ENCODE measurements around the gene DYNC2H1. TPM values are rescaled to one million over a fixed set of nuclear protein-coding genes. Genes with fewer than 3 reads are reported as not detected.

DYNC2H1 gene
- polyA plus RNA-seq, 2 donors, result 4.5 to 6.0 TPM

- no peaks in the 10 kb centered on the region for H3K4me1 ChIP-seq (ENCODE audit: control insufficient read depth in 2 of 2, insufficient read depth in 2 of 2, low read length in 1 of 2)
- H3K9me3 ChIP-seq (ENCODE audit: control insufficient read depth in 2 of 2, insufficient read depth in 1 of 2, low read depth in 1 of 2, low read length in 1 of 2), result no peaks in the 10 kb centered on the region
- no peaks in the 10 kb centered on the region for H3K36me3 ChIP-seq (ENCODE audit: control insufficient read depth in 2 of 2, insufficient read depth in 2 of 2, low read length in 1 of 2)
- H3K27ac ChIP-seq (ENCODE audit: low read depth in 2 of 2, low read length in 1 of 2), result no peak overlapping the region
- H3K4me3 ChIP-seq (ENCODE audit: low read depth in 1 of 2, low read length in 2 of 2), result no peak overlapping the region
- 45 to 56% methylated on average over 1 of the region's 1 CpG for WGBS, 2 donors
- H3K27me3 ChIP-seq (ENCODE audit: control insufficient read depth in 1 of 2, insufficient read depth in 2 of 2, low read length in 2 of 2), result no peaks in the 10 kb centered on the region
Measured at GRCh38 chr11:103340956-103341355, 231.7 kb downstream of the DYNC2H1 start.

GRCh38 chr11:103344886-103345285 is 235.7 kb downstream of the DYNC2H1 start:
- Histone ChIP-seq H3K27me3 (ENCODE audit: control insufficient read depth in 1 of 2, insufficient read depth in 2 of 2, low read length in 2 of 2) (no peaks in the 10 kb centered on the region), H3K4me3 (ENCODE audit: low read depth in 1 of 2, low read length in 2 of 2) (no peak overlapping the region), H3K27ac (ENCODE audit: low read depth in 2 of 2, low read length in 1 of 2) (no peak overlapping the region), H3K4me1 (ENCODE audit: control insufficient read depth in 2 of 2, insufficient read depth in 2 of 2, low read length in 1 of 2) (no peaks in the 10 kb centered on the region), H3K36me3 (ENCODE audit: control insufficient read depth in 2 of 2, insufficient read depth in 2 of 2, low read length in 1 of 2) (no peaks in the 10 kb centered on the region), H3K9me3 (ENCODE audit: control insufficient read depth in 2 of 2, insufficient read depth in 1 of 2, low read depth in 1 of 2, low read length in 1 of 2) (no peaks in the 10 kb centered on the region)
- WGBS, 2 donors, result 59 to 65% methylated on average over 4 of the region's 4 CpGs

GRCh38 chr11:103349595-103349994 is 240.4 kb downstream of the DYNC2H1 start:
- 86 to 91% methylated on average over 2 of the region's 2 CpGs for WGBS, 2 donors
- no peaks in the 10 kb centered on the region for H3K27me3 ChIP-seq (ENCODE audit: control insufficient read depth in 1 of 2, insufficient read depth in 2 of 2, low read length in 2 of 2)
- H3K9me3 ChIP-seq (ENCODE audit: control insufficient read depth in 2 of 2, insufficient read depth in 1 of 2, low read depth in 1 of 2, low read length in 1 of 2), result no peaks in the 10 kb centered on the region
- no peaks in the 10 kb centered on the region for H3K4me1 ChIP-seq (ENCODE audit: control insufficient read depth in 2 of 2, insufficient read depth in 2 of 2, low read length in 1 of 2)
- H3K27ac ChIP-seq (ENCODE audit: low read depth in 2 of 2, low read length in 1 of 2), result no peak overlapping the region
- H3K36me3 ChIP-seq (ENCODE audit: control insufficient read depth in 2 of 2, insufficient read depth in 2 of 2, low read length in 1 of 2), result no peaks in the 10 kb centered on the region
- H3K4me3 ChIP-seq (ENCODE audit: low read depth in 1 of 2, low read length in 2 of 2), result no peak overlapping the region

- no peak overlapping the region for H3K4me3 ChIP-seq (ENCODE audit: low read depth in 1 of 2, low read length in 2 of 2)
- no peaks in the 10 kb centered on the region for H3K4me1 ChIP-seq (ENCODE audit: control insufficient read depth in 2 of 2, insufficient read depth in 2 of 2, low read length in 1 of 2)
- H3K36me3 ChIP-seq (ENCODE audit: control insufficient read depth in 2 of 2, insufficient read depth in 2 of 2, low read length in 1 of 2), result no peaks in the 10 kb centered on the region
- no peak overlapping the region for H3K27ac ChIP-seq (ENCODE audit: low read depth in 2 of 2, low read length in 1 of 2)
- no peaks in the 10 kb centered on the region for H3K27me3 ChIP-seq (ENCODE audit: control insufficient read depth in 1 of 2, insufficient read depth in 2 of 2, low read length in 2 of 2)
- H3K9me3 ChIP-seq (ENCODE audit: control insufficient read depth in 2 of 2, insufficient read depth in 1 of 2, low read depth in 1 of 2, low read length in 1 of 2), result no peaks in the 10 kb centered on the region
Measured at GRCh38 chr11:103354656-103355055, 245.4 kb downstream of the DYNC2H1 start.

DNA sequence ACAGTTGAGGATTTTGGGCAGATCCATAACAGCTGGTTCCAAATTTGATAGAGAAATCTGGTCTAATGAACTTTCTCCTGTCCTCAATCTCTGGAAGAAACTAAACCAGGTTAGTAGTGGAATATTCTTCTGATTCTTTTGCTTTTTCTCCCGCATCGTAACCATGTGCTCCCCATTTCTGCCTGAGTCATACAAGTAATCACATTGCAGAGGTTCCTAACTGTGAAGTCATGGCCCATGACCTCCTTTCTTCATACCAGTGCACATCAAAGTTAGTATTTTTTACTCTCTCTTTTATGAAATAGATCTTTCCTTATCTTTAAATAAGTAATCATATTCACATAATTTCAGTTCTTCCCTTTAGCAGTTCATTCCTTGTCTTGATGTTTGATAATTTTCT is 249.0 kb downstream of the DYNC2H1 start:
- Histone ChIP-seq H3K27ac (ENCODE audit: low read depth in 2 of 2, low read length in 1 of 2) (no peak overlapping the region), H3K9me3 (ENCODE audit: control insufficient read depth in 2 of 2, insufficient read depth in 1 of 2, low read depth in 1 of 2, low read length in 1 of 2) (no peaks in the 10 kb centered on the region), H3K27me3 (ENCODE audit: control insufficient read depth in 1 of 2, insufficient read depth in 2 of 2, low read length in 2 of 2) (no peaks in the 10 kb centered on the region), H3K4me3 (ENCODE audit: low read depth in 1 of 2, low read length in 2 of 2) (no peak overlapping the region), H3K36me3 (ENCODE audit: control insufficient read depth in 2 of 2, insufficient read depth in 2 of 2, low read length in 1 of 2) (no peaks in the 10 kb centered on the region), H3K4me1 (ENCODE audit: control insufficient read depth in 2 of 2, insufficient read depth in 2 of 2, low read length in 1 of 2) (no peaks in the 10 kb centered on the region)
- 97% methylated on average over 2 of the region's 2 CpGs for WGBS, 2 donors

DNA sequence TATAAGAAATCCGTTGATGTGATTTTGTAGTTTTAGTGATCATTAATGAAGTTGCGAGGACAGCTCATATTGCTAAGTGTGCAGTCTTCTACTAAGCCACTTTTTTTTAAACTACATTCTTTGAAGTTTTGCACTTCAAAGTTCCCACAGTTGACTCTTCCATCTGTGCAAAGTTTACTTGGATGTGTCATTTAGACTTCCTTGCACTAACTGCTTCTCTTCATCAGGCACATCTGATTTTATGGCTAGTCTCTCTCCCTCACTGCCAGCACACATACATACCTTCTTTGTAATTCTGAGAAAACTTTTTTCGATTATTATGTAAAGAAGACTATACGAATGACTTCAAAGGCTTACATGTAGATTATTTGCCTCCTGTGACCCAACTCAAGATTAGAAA is 250.0 kb downstream of the DYNC2H1 start:
- no peak overlapping the region for H3K4me3 ChIP-seq (ENCODE audit: low read depth in 1 of 2, low read length in 2 of 2)
- H3K9me3 ChIP-seq (ENCODE audit: control insufficient read depth in 2 of 2, insufficient read depth in 1 of 2, low read depth in 1 of 2, low read length in 1 of 2), result no peaks in the 10 kb centered on the region
- no peaks in the 10 kb centered on the region for H3K27me3 ChIP-seq (ENCODE audit: control insufficient read depth in 1 of 2, insufficient read depth in 2 of 2, low read length in 2 of 2)
- H3K36me3 ChIP-seq (ENCODE audit: control insufficient read depth in 2 of 2, insufficient read depth in 2 of 2, low read length in 1 of 2), result no peaks in the 10 kb centered on the region
- H3K27ac ChIP-seq (ENCODE audit: low read depth in 2 of 2, low read length in 1 of 2), result no peak overlapping the region
- no peaks in the 10 kb centered on the region for H3K4me1 ChIP-seq (ENCODE audit: control insufficient read depth in 2 of 2, insufficient read depth in 2 of 2, low read length in 1 of 2)
- 86% methylated on average over 4 of the region's 4 CpGs for WGBS, 2 donors

GRCh38 chr11:103364687-103365086 is 255.5 kb downstream of the DYNC2H1 start:
- H3K27me3 ChIP-seq (ENCODE audit: control insufficient read depth in 1 of 2, insufficient read depth in 2 of 2, low read length in 2 of 2), result no peaks in the 10 kb centered on the region
- WGBS, 2 donors, result 29 to 39% methylated on average over 1 of the region's 1 CpG
- no peaks in the 10 kb centered on the region for H3K9me3 ChIP-seq (ENCODE audit: control insufficient read depth in 2 of 2, insufficient read depth in 1 of 2, low read depth in 1 of 2, low read length in 1 of 2)
- no peaks in the 10 kb centered on the region for H3K4me1 ChIP-seq (ENCODE audit: control insufficient read depth in 2 of 2, insufficient read depth in 2 of 2, low read length in 1 of 2)
- no peak overlapping the region for H3K27ac ChIP-seq (ENCODE audit: low read depth in 2 of 2, low read length in 1 of 2)
- no peak overlapping the region for H3K4me3 ChIP-seq (ENCODE audit: low read depth in 1 of 2, low read length in 2 of 2)
- H3K36me3 ChIP-seq (ENCODE audit: control insufficient read depth in 2 of 2, insufficient read depth in 2 of 2, low read length in 1 of 2), result no peaks in the 10 kb centered on the region

- Histone ChIP-seq H3K27me3 (ENCODE audit: control insufficient read depth in 1 of 2, insufficient read depth in 2 of 2, low read length in 2 of 2) (no peaks in the 10 kb centered on the region), H3K4me1 (ENCODE audit: control insufficient read depth in 2 of 2, insufficient read depth in 2 of 2, low read length in 1 of 2) (no peaks in the 10 kb centered on the region), H3K9me3 (ENCODE audit: control insufficient read depth in 2 of 2, insufficient read depth in 1 of 2, low read depth in 1 of 2, low read length in 1 of 2) (no peaks in the 10 kb centered on the region), H3K36me3 (ENCODE audit: control insufficient read depth in 2 of 2, insufficient read depth in 2 of 2, low read length in 1 of 2) (no peaks in the 10 kb centered on the region), H3K27ac (ENCODE audit: low read depth in 2 of 2, low read length in 1 of 2) (no peak overlapping the region), H3K4me3 (ENCODE audit: low read depth in 1 of 2, low read length in 2 of 2) (no peak overlapping the region)
- WGBS, 2 donors, result 72 to 77% methylated on average over 3 of the region's 3 CpGs
Measured at GRCh38 chr11:103367650-103368049, 258.4 kb downstream of the DYNC2H1 start.

DNA sequence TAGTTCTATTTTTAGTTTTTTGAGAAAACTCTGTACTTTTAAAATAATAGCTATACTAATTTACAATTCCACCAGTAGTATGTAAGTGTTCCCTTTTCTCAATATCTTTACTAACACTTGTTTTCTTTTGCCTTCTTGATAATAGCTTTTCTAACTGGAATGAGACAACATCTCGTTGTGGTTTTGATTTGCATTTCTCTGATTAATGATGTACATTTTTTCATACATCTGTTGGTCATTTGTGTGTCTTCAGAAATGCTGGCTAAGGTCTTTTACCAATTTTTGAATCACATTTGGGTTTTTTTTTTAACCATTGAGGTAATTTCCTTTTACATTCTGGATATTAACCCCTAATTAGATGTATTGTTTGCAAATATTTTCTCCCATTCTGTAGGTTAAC is 258.9 kb downstream of the DYNC2H1 start:
- no peak overlapping the region for H3K27ac ChIP-seq (ENCODE audit: low read depth in 2 of 2, low read length in 1 of 2)
- no peaks in the 10 kb centered on the region for H3K4me1 ChIP-seq (ENCODE audit: control insufficient read depth in 2 of 2, insufficient read depth in 2 of 2, low read length in 1 of 2)
- no peaks in the 10 kb centered on the region for H3K27me3 ChIP-seq (ENCODE audit: control insufficient read depth in 1 of 2, insufficient read depth in 2 of 2, low read length in 2 of 2)
- H3K4me3 ChIP-seq (ENCODE audit: low read depth in 1 of 2, low read length in 2 of 2), result no peak overlapping the region
- WGBS, 2 donors, result 71 to 77% methylated on average over 1 of the region's 1 CpG
- H3K36me3 ChIP-seq (ENCODE audit: control insufficient read depth in 2 of 2, insufficient read depth in 2 of 2, low read length in 1 of 2), result no peaks in the 10 kb centered on the region
- peaks cover 0 to 2% of the 10 kb centered on the region in 2 donors for H3K9me3 ChIP-seq (ENCODE audit: control insufficient read depth in 2 of 2, insufficient read depth in 1 of 2, low read depth in 1 of 2, low read length in 1 of 2)

GRCh38 chr11:103370076-103370475 is 260.9 kb downstream of the DYNC2H1 start:
- no peaks in the 10 kb centered on the region for H3K36me3 ChIP-seq (ENCODE audit: control insufficient read depth in 2 of 2, insufficient read depth in 2 of 2, low read length in 1 of 2)
- WGBS, 2 donors, result 63 to 65% methylated on average over 1 of the region's 1 CpG
- H3K27ac ChIP-seq (ENCODE audit: low read depth in 2 of 2, low read length in 1 of 2), result no peak overlapping the region
- H3K9me3 ChIP-seq (ENCODE audit: control insufficient read depth in 2 of 2, insufficient read depth in 1 of 2, low read depth in 1 of 2, low read length in 1 of 2), result peaks cover 0 to 2% of the 10 kb centered on the region in 2 donors
- H3K27me3 ChIP-seq (ENCODE audit: control insufficient read depth in 1 of 2, insufficient read depth in 2 of 2, low read length in 2 of 2), result no peaks in the 10 kb centered on the region
- H3K4me1 ChIP-seq (ENCODE audit: control insufficient read depth in 2 of 2, insufficient read depth in 2 of 2, low read length in 1 of 2), result no peaks in the 10 kb centered on the region
- H3K4me3 ChIP-seq (ENCODE audit: low read depth in 1 of 2, low read length in 2 of 2), result no peak overlapping the region
